Measurements from ENCODE around the gene CCDC183. TPM values are rescaled to one million over a fixed set of nuclear protein-coding genes. Genes with fewer than 3 reads are reported as not detected.

The CCDC183 gene
- total and polyA plus RNA-seq, 3 donors from 2014 or later = 37.8 to 59.8 (median 41.1) TPM

- peak; percentile 40 for DNase-seq
- no peaks in the 10 kb centered on the region for H3K36me3 ChIP-seq (ENCODE audit: low read depth, missing control alignments)
- 0% methylated on average over 52 of the region's 53 CpGs; no CpG with 5 or more reads in 1 of the 2 donors for WGBS, 2 donors
- peaks cover 39% of the 10 kb centered on the region for H3K4me1 ChIP-seq
- no peaks in the 10 kb centered on the region for H3K27me3 ChIP-seq
- H3K27ac ChIP-seq = peak overlapping the region; percentile 89 to 97
- no peaks in the 10 kb centered on the region for H3K9me3 ChIP-seq
- no peak for TF ChIP-seq CTCF (IDR thresholded peaks at IDR 0.05)
- TF ChIP-seq POLR2A (IDR thresholded peaks at IDR 0.05) = no peak
- peak overlapping the region; percentile 65 to 72 for H3K4me3 ChIP-seq
- intact Hi-C loops (cut with DNase I; ENCODE audit: low total_unique reads) = no loop called here
Measured at GRCh38 chr9:136848393-136849037, 52.4 kb downstream of the CCDC183 start.

GRCh38 chr9:136849038-136849959 lies 53.2 kb downstream of the CCDC183 start, which contains the start of gene PHPT1:
Gene PHPT1 (plus strand): TSS chr9:136849409. CDS start chr9:136849431, 22 bp downstream.
- Histone ChIP-seq H3K4me1 (peaks cover 33% of the 10 kb centered on the region), H3K9me3 (no peaks in the 10 kb centered on the region), H3K27ac (peak within 1 kb of the TSS; percentile 89 to 97), H3K27me3 (no peaks in the 10 kb centered on the region), H3K4me3 (peak within 1 kb of the TSS; percentile 65 to 72), H3K36me3 (ENCODE audit: low read depth, missing control alignments) (no peaks in the 10 kb centered on the region)
- peak; percentile 99 for DNase-seq
- 1% methylated on average over 11 to 63 of the region's 77 CpGs for WGBS, 2 donors
- TF ChIP-seq POLR2A (IDR thresholded peaks at IDR 0.05) = peak; percentile 43
- TF ChIP-seq CTCF (IDR thresholded peaks at IDR 0.05) = peak in 1 of 3 experiments; percentile 14
- intact Hi-C loops (cut with DNase I; ENCODE audit: low total_unique reads) = no loop called here

GRCh38 chr9:136849960-136850865 lies 54.1 kb downstream of the CCDC183 start:
- peak overlapping the region; percentile 89 to 97 for H3K27ac ChIP-seq
- WGBS, 2 donors = 34 to 45% methylated on average over 21 to 43 of the region's 43 CpGs
- H3K36me3 ChIP-seq (ENCODE audit: low read depth, missing control alignments) = no peaks in the 10 kb centered on the region
- no peak for TF ChIP-seq CTCF (IDR thresholded peaks at IDR 0.05)
- TF ChIP-seq POLR2A (IDR thresholded peaks at IDR 0.05) = no peak
- peak overlapping the region; percentile 65 to 72 for H3K4me3 ChIP-seq
- intact Hi-C loops (cut with DNase I; ENCODE audit: low total_unique reads) = no loop called here
- H3K27me3 ChIP-seq = no peaks in the 10 kb centered on the region
- H3K4me1 ChIP-seq = peaks cover 33% of the 10 kb centered on the region
- DNase-seq = no peak
- H3K9me3 ChIP-seq = no peaks in the 10 kb centered on the region

GRCh38 chr9:136850866-136851775 lies 55.0 kb downstream of the CCDC183 start:
- Histone ChIP-seq H3K4me3 (no peak overlapping the region), H3K9me3 (no peaks in the 10 kb centered on the region), H3K36me3 (ENCODE audit: low read depth, missing control alignments) (no peaks in the 10 kb centered on the region), H3K27me3 (no peaks in the 10 kb centered on the region), H3K4me1 (peaks cover 33% of the 10 kb centered on the region), H3K27ac (peak overlapping the region; percentile 50 to 89)
- DNase-seq = no peak
- WGBS, 2 donors = 80 to 81% methylated on average over 7 to 23 of the region's 23 CpGs
- intact Hi-C loops (cut with DNase I; ENCODE audit: low total_unique reads) = no loop called here
- TF ChIP-seq CTCF (IDR thresholded peaks at IDR 0.05) (no peak), POLR2A (IDR thresholded peaks at IDR 0.05) (no peak)
